ENCODE results near the gene PPP2R3A.

PPP2R3A gene

GRCh38 chr3:136022529-136023263, 57.2 kb downstream of the PPP2R3A start:
- TF ChIP-seq, protein P1, sequence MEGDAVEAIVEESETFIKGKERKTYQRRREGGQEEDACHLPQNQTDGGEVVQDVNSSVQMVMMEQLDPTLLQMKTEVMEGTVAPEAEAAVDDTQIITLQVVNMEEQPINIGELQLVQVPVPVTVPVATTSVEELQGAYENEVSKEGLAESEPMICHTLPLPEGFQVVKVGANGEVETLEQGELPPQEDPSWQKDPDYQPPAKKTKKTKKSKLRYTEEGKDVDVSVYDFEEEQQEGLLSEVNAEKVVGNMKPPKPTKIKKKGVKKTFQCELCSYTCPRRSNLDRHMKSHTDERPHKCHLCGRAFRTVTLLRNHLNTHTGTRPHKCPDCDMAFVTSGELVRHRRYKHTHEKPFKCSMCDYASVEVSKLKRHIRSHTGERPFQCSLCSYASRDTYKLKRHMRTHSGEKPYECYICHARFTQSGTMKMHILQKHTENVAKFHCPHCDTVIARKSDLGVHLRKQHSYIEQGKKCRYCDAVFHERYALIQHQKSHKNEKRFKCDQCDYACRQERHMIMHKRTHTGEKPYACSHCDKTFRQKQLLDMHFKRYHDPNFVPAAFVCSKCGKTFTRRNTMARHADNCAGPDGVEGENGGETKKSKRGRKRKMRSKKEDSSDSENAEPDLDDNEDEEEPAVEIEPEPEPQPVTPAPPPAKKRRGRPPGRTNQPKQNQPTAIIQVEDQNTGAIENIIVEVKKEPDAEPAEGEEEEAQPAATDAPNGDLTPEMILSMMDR (conservative IDR thresholded peaks at IDR 0.05; ENCODE audit: low read depth, low read length) = no peak
- DNase-seq (ENCODE audit: low read depth) = no peak
- H3K4me3 ChIP-seq (ENCODE audit: low read length) = no peak overlapping the region

- TF ChIP-seq, protein P1 (conservative IDR thresholded peaks at IDR 0.05; ENCODE audit: low read depth, low read length) = no peak
- H3K4me3 ChIP-seq (ENCODE audit: low read length) = no peak overlapping the region
Observed at GRCh38 chr3:136023264-136023978, 57.9 kb downstream of the PPP2R3A start.

DNA sequence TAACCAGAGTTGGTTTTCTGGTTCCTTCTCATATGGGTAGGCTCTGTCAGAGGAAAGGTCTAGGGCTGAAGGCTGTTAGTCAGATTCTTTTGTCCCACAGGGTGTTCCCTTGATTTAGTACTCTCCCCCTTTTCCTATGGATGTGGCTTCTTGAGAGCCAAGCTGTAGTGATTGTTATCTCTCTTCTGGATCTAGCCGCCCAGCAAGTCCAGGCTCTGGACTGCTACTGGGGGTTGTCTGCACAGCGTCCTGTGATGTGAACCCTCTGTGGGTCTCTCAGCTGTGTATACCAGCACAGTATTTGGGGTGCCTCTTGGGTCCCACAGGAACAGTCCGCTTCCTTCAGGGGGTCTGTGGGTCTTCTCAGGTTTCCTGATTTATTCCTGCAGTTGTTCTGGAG, 70.8 kb downstream of the PPP2R3A start:
- TF ChIP-seq, protein P1 (conservative IDR thresholded peaks at IDR 0.05; ENCODE audit: low read depth, low read length) = no peak
- no peak overlapping the region for H3K4me3 ChIP-seq (ENCODE audit: low read length)
- no peak for DNase-seq (ENCODE audit: low read depth)

More at GRCh38 chr3:136023264-136023978, 57.9 kb downstream of the PPP2R3A start:
- DNase-seq (ENCODE audit: low read depth) = no peak

GRCh38 chr3:136038668-136039067, 73.1 kb downstream of the PPP2R3A start:
- TF ChIP-seq, protein P1 (conservative IDR thresholded peaks at IDR 0.05; ENCODE audit: low read depth, low read length) = no peak
- no peak for DNase-seq (ENCODE audit: low read depth)
- no peak overlapping the region for H3K4me3 ChIP-seq (ENCODE audit: low read length)

GRCh38 chr3:136042608-136043221, 77.2 kb downstream of the PPP2R3A start:
- no peak overlapping the region for H3K4me3 ChIP-seq (ENCODE audit: low read length)
- DNase-seq (ENCODE audit: low read depth) = peak; percentile 11
- TF ChIP-seq, protein P1 (conservative IDR thresholded peaks at IDR 0.05; ENCODE audit: low read depth, low read length) = peak; percentile 56

- DNase-seq (ENCODE audit: low read depth) = no peak
- H3K4me3 ChIP-seq (ENCODE audit: low read length) = no peak overlapping the region
- TF ChIP-seq, protein P1 (conservative IDR thresholded peaks at IDR 0.05; ENCODE audit: low read depth, low read length) = no peak
Observed at GRCh38 chr3:136044980-136045745, 79.6 kb downstream of the PPP2R3A start.

Measured in retinal pigment epithelial cell (primary cell).